Stimulated activated CD4-positive, alpha-beta T cell treated with anti-CD3 and anti-CD28 coated beads, Interleukin-4, amount 100 ng/mL, for 1 hour (primary cell): Measurements from ENCODE around the gene NDFIP1.
"Not testable (repeated sequence)": the region's sequence is repeated elsewhere in the genome, so short reads cannot be mapped to it uniquely, and the experiment has no call there.

Experiments
- DNase-seq: peaks from one replicate; pipeline ENCODE4 v3.0.0-alpha.2; 2020

NDFIP1 gene

DNA sequence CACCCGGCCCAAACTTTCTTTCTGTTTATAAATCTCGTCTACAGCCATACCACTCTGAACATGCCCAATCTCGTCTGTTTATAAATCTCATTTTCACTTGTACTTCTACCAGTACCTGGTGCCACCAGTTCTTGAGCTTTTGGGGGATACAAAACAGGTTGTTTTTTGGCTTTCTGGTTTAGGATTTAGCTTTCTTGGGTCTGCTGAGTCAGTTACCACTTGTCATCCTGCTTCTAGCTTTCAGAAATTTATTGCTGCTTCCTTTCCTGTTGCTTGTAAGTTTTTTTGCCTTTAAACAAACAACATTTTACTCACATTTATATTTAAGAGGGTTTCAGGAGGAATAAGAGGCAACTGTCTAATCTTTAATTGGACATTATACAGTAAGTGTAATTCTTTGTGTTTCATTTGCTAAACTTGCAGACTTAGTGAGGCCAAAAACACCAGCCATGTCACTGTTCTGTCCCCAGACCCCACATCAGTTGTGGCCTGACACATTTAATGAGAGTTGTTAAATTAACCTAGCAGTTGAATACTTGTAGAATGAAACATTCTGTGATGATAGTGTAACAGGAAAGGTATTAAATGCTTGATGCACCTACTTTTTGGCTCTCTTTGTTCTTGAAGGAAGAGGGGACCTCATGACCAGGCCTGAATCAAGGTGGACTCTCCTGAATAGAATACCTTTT is 11.8 kb downstream of the NDFIP1 start:
- DNase-seq, result no peak

DNA sequence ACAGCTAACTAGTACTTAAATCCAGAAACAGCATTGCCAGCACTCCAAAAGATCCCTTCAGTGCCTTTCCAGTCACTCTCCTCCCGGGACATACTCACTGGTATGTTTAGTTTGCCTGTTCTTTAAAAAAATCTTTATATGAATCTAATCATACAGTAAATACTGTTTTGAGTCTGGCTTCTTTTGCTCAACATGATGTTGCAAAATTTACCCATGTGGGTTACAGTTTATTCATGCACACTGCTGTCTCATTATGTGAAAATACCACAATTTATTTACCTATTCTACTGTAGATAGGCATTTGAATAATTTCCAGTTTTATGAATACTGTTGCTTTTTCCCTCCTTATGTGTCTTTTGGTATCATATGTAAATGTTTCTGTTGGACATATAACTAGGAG is 13.5 kb downstream of the NDFIP1 start:
- no peak for DNase-seq

DNA sequence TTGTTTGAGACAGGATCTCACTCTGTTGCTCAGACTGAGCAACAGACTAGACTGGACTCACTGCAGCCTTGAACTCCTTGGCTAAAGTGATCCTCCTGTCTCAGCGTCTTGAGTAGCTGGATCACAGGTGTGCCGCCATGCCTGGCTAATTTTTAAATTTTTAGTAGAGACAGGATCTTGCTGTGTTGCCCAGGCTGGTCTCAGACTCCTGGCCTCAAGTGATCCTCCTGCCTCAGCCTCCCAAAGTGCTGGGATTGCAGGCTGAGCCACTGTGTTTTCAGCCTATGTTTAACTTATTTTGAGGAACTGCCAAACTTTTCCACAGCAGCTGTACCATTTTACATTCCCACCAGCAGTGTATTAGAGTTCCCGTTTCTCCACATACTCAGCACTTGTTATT is 16.8 kb downstream of the NDFIP1 start:
- DNase-seq, result no peak

DNA sequence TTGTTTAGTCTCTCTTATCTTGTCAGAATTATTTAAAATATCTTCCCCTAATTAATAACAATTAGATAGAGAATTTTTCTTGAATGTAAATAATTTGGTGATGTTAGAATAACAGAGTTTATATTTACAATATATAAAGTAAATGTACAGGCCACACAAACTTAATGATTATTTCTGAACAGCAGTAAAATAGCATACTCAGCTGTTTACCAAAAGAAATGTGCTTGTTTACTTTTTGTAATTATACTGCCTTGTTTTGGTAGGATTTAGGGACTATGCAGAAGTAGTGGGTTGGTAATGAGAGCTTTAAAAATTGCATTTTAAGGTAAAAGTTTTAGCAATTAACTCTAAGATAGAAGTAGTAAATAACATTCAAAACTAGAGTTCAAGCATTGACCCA is 17.4 kb downstream of the NDFIP1 start:
- DNase-seq, result no peak

DNA sequence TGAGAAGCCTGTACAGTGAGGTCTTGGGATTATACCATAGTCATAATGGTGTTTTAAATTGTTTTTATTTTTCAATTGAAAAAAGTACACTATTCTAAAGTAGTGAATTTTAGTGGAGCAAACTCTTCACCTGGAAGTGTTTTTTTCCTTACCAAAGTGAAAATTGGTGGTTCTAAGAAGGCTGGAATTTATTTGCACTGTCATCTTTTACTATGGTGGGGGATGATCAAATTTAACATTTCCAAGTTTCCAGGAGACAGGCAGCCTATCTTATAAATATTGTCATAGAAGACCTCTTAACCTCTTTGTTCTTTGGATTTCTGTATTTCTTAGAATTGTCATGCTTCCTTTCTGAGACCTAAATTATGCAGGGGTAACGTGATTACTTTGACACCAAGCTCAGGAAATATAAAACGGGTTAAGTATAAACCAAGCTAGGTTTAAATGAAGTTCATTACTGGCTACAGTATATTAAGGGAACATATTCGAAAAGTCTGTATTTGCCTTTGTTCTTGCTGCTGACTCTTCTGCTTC is 20.2 kb downstream of the NDFIP1 start:
- DNase-seq, result no peak

DNA sequence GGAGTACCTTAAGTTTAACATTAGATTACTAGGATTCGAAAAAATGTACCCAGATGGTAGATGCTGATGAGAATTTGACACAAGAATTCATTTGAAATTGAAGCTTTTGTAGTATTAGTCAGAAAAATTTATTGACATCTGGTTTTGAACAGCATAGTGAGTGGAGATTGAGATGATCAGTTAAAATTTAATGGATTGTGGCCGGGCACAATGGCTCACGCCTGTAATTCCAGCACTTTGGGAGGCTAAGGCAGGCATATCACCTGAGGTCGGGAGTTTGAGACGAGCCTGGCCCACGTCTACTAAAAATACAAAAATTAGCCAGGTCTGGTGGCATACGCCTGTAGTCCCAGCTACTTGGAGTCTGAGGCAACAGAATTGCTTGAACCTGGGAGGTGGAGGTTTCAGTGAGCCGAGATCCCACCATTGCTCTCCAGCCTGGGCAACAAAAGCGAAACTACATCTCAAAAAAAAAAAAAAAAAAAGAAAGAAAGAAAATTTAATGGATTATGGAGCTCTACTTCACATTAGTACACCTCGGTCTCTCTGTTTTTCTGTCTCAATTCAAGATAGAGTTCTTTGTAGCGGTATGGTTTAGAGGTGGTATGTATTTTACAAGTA is 21.0 kb downstream of the NDFIP1 start:
- no peak for DNase-seq

DNA sequence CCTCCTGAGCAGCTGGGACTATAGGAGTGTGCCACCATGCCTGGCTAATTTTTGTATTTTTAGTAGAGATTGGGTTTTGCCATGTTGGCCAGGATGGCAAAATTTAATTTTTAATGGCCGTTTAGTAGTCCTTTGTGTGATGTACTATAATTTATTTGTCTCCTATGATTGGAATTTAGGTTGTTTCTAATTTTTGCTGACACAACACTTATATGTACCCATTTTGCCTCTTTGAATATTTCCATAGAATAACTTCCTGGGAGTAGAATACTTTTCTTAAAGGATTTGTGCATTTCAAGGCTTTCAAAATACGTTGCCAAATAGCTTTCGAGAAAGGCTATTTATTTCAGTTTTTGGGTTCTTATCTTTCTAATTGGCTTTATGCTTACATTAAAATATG is 22.8 kb downstream of the NDFIP1 start:
- no peak for DNase-seq

DNA sequence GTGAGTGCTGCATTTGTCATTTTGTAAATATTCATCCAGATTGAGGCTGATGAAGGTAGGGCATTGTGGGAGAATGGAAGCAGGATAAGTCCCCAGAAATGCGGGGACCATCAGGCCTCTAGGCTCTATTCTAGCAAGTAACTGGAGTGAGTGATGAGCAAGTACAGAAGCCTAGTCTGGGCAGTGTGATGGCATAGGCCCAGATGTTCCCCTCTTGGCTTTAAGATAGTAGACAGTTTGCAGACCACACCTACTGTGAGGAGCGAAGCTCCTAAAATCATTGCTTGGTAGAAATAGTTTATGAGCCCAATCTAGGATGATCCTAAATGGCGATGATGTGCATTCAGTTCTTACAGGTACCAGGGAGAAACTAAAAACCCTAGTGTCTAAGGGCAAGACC is 24.3 kb downstream of the NDFIP1 start:
- DNase-seq, result no peak

DNA sequence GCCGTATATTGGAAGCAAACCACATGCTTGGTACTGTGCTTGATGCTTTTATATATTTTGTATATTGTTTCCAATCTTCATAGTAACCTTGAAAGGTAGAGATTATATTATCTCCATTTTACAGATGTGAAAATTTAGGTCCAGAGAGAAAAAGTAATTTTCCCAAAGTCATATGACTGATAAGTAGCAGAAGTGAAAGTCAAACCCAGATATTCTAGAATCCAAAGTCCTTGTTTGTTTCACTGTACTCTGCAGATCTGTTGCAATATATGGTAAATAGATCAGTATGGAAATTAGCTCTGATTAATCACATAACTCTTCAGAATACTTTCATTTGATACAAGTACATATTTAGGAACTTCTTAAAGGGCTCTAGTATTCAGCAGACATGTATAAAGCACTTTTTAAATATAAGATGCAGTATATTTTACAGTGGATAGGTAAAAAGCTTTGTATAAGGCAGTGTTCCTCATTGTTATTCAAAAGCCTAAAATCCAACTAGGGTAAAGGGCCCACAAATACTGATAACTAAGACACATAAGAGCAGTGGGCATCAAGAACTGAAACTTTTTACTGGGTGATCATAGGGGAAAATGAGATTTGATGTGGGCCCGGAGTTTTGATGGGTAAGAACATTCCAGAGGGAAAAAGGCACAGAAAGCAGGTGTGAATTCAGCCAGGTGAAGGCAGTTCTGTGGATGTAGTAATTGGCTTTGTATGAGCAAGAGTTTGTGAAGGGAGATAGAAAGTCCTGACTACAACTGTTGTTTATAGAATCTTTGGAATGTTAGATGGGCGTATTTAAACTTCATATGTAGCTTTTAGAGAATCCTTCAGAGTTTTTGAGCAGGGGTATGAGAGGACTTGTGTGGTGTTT is 25.0 kb downstream of the NDFIP1 start:
- no peak for DNase-seq

DNA sequence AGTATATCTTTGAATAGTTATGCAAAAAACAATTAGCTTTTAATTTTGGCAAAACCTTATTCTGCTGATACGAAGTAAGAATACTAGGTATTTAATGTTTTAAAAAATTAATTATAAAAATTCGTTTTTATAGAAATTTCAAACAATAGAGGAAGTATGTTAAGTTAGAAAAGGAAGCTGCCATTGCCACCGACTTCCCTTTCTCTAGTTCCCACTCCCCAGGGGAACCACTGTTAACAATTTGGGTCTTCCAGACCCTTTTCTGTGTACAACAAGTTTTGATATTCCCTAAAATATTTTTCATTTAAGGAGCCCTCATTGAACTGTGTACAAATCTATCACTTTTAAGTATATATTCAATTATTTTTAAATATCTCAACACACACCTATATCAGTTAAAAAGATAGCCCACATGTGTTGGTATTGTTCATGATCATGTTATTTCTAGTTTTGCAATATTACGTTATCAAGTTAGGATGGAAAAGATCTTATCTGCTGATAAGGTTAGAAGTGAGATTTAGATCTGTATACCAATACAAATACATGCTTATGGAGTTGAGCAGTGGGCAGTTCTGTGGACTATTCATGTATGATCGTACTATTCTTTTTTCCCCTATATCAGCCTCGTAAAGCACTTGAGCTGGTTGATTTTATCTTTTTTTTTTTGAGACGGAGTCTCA is 25.9 kb downstream of the NDFIP1 start:
- DNase-seq, result no peak

DNA sequence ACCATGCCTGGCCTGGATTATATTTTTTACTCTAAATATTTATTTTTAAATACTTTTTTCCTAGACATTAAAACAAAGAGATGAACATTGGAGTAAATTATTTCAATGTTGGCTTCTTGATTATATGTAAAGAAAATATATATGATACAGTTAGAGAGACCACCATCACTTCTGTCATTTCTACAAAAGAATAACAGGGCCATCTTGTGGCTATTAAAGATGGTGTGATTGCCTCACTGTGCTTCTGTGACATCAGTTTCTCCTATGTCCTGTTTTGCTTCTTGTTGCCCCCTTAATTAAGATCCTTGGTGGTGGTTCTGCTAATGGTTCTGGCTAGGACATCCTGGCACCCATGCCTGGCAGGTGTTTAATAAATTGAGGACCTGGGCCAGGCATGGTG is 32.9 kb downstream of the NDFIP1 start:
- no peak for DNase-seq

DNA sequence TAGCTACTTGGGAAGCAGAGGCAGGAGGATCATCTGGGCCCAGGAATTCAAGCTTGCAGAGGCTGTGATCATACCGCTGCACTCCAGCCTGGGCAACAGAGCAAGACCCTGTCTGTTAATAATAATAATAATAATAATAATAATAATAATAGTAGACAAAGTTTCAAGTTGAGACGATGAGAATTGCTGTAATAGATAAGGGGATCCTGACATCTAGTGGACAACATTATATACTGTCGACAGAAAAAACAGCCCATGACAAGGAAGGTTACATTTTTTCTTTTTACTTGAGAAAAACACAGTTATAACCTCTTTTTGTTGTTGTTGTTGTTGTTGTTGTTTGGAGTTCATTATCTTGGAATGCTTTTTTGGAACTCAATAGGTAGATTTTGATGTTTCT is 35.3 kb downstream of the NDFIP1 start:
- DNase-seq, result no peak

DNA sequence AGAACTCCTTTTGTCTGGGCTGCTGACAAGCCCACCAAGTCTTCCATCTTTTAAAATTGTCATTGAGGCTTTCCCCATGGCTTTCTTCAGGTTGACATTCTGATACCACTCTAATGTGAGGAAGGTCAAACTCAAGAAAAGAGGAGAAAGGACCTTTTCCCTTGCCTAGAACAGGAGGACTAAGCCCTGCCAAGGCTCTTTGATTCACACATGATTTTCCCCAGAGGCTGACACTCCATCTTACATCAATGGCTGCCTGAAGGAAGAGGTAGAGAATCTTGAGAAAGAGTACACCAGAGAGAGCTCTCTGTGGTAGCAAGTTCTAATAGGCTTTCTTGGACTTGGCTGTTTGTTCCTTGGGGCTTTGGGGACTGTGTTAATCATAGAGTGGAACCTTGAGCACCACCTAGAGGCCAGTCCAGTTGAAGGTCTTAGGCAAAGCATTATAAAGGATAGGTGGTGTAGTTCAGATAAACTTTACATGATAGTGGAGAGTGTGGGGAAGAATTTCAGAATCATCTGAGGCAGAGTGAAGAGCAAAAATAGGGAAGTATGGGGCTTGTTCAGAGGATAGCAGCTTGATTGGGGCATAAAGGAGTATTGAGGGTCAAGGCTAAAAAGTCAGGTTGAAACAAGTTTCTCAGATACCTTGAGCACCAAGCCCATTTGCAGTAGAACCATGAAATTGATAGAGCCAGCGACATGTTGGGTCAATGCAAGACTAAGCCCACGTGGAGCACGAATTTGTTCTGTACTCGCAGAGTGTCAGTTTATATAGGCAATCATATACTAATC is 36.7 kb downstream of the NDFIP1 start:
- peak; percentile 58 for DNase-seq

DNA sequence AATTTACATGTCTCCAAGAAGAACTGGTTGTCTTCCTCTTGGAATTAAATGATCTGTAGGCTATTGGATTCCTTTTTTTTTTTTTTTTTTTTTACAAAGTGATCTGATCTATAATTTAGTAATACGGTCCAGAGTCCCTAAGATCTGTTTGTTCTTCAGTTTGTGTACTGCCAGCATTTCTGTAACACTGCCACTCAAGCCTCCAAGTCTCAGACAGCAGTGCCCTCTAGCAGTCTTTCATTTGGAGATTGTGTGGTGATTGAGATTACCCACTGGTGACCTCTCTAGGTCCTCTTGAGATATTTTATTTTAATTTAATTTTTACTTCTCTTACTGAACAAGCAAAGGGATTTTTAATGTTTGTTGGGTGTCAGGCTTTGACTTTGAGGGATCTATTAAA is 40.8 kb downstream of the NDFIP1 start:
- no peak for DNase-seq

DNA sequence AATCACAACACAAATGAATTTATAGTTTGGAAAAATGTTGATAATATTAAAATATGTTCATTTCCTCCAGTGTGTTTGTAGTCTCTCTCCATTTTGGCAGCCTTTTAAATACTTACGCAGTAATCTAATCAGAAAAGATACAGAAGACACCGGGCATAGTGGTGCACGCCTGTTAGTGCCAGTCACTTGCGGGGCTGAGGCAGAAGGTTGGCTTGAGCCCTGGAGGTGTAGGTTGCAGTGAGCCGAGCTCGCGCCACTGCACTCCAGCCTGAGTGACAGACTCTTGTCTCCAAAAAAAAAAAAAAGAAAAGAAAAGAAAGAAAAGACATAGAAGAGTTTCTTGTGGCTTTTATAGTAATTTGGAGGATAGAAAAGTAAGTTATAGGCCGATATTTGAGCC is 41.9 kb downstream of the NDFIP1 start:
- no peak for DNase-seq

DNA sequence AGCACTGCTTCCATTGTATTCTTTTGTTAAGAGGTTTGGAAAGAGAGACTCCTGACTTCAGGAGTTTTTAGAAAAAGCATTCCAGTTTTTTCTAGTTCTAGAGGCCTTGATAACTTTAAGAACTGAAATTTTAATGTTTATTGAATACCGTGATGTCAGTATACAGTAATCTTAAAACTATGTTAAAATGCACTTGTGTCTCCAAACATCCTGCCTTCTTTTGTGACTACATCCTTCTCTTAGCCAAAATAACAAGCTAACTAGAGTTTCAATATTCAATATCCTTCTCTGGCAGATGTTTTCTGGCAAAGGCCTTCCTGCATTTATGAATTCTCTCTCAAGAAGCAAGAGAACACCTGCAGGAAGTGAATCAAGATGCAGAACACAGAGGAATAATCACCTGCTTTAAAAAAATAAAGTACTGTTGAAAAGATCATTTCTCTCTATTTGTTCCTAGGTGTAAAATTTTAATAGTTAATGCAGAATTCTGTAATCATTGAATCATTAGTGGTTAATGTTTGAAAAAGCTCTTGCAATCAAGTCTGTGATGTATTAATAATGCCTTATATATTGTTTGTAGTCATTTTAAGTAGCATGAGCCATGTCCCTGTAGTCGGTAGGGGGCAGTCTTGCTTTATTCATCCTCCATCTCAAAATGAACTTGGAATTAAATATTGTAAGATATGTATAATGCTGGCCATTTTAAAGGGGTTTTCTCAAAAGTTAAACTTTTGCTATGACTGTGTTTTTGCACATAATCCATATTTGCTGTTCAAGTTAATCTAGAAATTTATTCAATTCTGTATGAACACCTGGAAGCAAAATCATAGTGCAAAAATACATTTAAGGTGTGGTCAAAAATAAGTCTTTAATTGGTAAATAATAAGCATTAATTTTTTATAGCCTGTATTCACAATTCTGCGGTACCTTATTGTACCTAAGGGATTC is 43.1 kb downstream of the NDFIP1 start:
- peak; percentile 41 for DNase-seq

DNA sequence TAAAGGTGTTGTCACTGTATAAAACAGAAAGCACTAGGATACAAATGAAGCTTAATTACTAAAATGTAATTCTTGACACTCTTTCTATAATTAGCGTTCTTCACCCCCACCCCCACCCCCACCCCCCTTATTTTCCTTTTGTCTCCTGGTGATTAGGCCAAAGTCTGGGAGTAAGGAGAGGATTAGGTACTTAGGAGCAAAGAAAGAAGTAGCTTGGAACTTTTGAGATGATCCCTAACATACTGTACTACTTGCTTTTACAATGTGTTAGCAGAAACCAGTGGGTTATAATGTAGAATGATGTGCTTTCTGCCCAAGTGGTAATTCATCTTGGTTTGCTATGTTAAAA is 43.8 kb downstream of the NDFIP1 start:
- no peak for DNase-seq

DNA sequence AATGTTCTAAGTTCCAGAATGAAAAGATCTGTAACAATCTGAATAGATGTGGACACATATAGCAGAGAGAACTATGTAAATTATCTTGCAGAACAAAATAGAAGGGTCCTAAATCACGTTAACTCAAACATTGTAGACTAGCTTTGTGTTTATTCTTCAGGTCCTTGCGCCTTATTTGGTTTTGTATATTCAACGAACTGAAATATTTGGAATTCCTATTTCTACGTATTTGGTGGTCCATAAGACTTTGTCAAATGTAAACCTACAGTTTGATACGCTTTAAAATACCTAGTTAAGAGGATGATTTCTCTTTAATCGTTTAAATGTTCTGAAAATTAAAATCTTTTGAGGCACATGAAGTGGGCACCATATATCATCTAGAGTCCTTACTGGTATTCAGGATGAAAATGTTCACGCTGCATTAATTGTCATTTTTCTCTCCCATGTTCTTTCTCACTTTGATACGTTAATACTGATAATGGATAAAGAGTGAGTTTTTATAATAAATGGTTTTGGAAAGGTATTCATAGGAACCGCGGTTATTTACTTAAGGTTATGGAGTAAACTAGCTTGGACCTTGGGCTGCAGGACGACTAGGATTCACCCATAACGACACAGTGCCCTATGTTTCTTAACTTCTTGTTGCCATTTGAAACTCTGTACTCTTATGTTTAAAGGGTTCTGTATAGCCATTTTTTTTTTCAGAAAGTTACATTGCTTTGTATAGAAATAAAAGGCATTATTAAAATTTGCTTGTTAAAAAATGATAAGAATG is 45.3 kb downstream of the NDFIP1 start:
- no peak for DNase-seq

DNA sequence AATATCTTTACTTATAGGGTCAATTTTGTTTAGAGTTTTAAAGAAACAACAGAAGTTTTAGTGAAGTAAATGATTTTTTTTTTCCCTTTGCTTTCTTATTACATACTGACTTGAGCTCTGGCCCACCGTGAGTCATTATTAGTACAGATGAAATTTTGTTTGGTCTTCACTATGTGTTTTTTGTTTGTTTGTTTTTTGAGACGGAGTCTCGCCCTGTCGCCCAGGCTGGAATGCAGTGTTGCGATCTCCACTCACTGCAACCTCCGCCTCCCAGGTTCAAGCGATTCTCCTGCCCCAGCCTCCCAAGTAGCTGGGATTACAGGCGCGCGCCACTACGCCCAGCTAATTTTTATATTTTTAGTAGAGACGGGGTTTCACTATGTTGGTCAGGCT is 45.9 kb downstream of the NDFIP1 start:
- DNase-seq, result not testable (repeated sequence)

DNA sequence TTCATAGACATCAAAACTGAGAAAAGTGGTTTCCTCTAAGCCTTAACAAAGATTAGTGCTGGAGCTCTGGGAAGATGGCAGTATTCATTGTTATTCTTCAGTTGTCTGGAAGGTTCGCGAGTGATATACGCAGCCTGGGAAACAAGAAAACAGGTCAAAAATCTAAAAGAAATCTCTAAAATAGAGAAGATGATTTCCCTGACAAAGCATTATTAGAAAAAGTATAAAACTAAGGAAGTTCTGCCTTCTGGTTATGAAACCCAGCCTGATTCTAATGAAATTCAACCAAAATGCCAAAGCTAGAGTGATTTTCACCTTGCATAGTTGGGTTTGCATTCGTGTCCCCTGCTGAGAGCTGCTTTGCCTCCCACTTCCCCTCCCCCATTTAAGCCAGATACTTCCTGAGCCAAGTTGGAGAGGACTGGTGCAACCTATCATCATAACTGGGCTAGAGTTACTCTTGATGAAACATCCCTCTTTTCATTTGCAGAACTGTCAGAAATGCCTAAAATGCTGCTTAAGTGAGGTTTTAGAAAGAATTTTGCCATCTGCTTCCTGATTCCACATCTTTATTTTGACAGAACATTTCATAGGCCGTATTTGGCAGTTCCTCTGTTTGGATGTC is 48.4 kb downstream of the NDFIP1 start:
- DNase-seq, result no peak
